Measurements from ENCODE around the gene LRRC26.

Gene LRRC26

GRCh38 chr9:137198902-137199283, 29.0 kb upstream of the LRRC26 start:
- no peak for DNase-seq

- DNase-seq = no peak
Measured at GRCh38 chr9:137198051-137198901, 28.4 kb upstream of the LRRC26 start.

GRCh38 chr9:137195525-137196220, 25.8 kb upstream of the LRRC26 start:
- no peak for DNase-seq

GRCh38 chr9:137194909-137195308, 25.1 kb upstream of the LRRC26 start:
- DNase-seq = no peak

- no peak for DNase-seq
Measured at GRCh38 chr9:137194388-137194787, 24.5 kb upstream of the LRRC26 start.

- DNase-seq = no peak
Measured at GRCh38 chr9:137193771-137194170, 23.9 kb upstream of the LRRC26 start.

- DNase-seq = no peak
Measured at GRCh38 chr9:137192859-137193258, 23.0 kb upstream of the LRRC26 start.

- DNase-seq = no peak
Measured at GRCh38 chr9:137192448-137192780, 22.6 kb upstream of the LRRC26 start.

- no peak for DNase-seq
Measured at GRCh38 chr9:137191691-137192447, 22.0 kb upstream of the LRRC26 start.

- DNase-seq = no peak
Measured at GRCh38 chr9:137191245-137191644, 21.4 kb upstream of the LRRC26 start.

- no peak for DNase-seq
Measured at GRCh38 chr9:137190315-137190856, 20.5 kb upstream of the LRRC26 start.

- DNase-seq = no peak
Measured at GRCh38 chr9:137189297-137190295, 19.7 kb upstream of the LRRC26 start.

- DNase-seq = peak; percentile 97
Measured at GRCh38 chr9:137188490-137189296, 18.8 kb upstream of the LRRC26 start, which contains the start of the genes ANAPC2 and SSNA1. ANAPC2 (minus strand) TSS chr9:137188560; CDS start chr9:137188532, 28 bp downstream. SSNA1 (plus strand) TSS chr9:137188676; CDS start chr9:137188727, 51 bp downstream.

- no peak for DNase-seq
Measured at GRCh38 chr9:137188086-137188489, 18.2 kb upstream of the LRRC26 start.

- no peak for DNase-seq
Measured at GRCh38 chr9:137187386-137187785, 17.5 kb upstream of the LRRC26 start.

GRCh38 chr9:137186385-137186784, 16.5 kb upstream of the LRRC26 start:
- no peak for DNase-seq

GRCh38 chr9:137185921-137186320, 16.1 kb upstream of the LRRC26 start:
- DNase-seq = no peak

GRCh38 chr9:137184881-137185660, 15.2 kb upstream of the LRRC26 start:
- DNase-seq = no peak

- DNase-seq = no peak
Measured at GRCh38 chr9:137183980-137184595, 14.2 kb upstream of the LRRC26 start.

- DNase-seq = no peak
Measured at GRCh38 chr9:137182836-137183235, 13.0 kb upstream of the LRRC26 start.
